Activated CD8-positive, alpha-beta memory T cell treated with anti-CD3 and anti-CD28 coated beads, Interleukin-2, amount 50 U/mL, for 48 hours (primary cell): ENCODE results near the gene SLC34A1.
"Not testable (repeated sequence)": the region's sequence is repeated elsewhere in the genome, so short reads cannot be mapped to it uniquely, and the experiment has no call there.

Source experiments
- DNase-seq: peaks from one replicate; pipeline ENCODE4 v3.0.0-alpha.2; 2020

SLC34A1 gene

DNA sequence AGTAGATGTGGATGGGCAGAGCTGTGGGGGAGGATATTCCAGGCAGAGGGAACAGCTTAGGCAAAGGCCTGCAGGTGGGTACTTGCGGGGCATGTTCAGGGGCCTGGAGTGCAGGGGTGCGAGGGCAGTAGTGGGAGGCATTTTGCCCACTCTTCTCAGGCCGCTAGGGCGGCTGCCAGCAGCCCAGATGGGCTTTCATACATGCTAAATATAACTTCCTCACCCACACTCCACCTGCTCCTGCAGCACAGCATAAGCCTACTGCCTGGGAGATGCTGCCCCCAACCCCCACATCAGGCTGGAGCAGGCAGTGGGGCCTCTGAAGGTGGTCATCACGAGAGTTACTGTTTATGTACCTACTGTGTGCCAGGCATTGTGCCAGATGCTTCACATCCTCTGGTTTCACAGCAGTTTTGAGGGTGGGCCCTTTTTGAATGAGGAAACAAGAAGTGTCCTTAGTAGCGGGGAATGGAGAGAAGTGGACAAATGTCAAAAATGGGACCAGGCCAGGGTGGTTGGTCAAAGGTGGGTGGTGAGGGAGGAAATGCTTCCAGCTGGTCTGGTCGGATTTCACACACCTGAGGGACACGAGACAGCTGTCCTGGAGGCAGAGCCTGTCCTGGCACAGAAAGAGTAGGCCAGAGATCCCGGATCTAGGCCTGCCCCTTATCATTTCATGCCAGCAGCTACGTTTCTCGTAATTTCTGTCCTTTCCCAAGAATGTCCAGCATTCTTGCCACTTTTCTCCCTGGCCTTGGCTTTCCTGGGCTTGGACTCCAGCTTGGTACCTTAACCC is 14.4 kb upstream of the SLC34A1 start:
- no peak for DNase-seq

DNA sequence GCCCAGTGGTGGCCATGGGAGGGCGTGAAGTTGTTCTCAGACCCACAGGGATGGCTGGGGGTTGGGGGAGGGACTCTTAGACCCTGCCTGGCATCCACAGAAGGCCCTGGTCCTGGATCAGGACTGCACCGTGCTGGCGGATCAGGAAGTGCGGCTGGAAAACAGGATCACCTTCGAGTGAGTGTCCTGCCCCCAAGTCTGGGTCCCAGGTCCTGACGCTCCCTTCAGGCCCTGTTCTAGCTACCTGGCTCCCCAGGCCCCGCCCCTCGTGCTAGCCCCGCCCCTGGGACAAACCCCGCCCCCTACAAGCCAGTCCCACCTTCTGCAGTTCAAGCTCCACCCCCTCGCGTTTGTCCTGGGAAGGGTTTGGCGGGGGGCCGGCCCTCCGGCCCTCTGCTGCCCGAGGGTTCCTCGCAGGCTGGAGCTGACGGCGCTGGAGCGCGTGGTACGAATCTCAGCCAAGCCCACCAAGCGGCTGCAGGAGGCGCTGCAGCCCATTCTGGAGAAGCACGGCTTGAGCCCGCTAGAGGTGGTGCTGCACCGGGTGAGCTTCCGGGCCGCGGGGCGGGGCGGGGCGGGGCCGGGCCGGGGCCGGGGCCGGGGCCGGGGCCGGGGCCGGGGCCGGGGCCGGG is 13.6 kb upstream of the SLC34A1 start:
- DNase-seq = peak; percentile 85

DNA sequence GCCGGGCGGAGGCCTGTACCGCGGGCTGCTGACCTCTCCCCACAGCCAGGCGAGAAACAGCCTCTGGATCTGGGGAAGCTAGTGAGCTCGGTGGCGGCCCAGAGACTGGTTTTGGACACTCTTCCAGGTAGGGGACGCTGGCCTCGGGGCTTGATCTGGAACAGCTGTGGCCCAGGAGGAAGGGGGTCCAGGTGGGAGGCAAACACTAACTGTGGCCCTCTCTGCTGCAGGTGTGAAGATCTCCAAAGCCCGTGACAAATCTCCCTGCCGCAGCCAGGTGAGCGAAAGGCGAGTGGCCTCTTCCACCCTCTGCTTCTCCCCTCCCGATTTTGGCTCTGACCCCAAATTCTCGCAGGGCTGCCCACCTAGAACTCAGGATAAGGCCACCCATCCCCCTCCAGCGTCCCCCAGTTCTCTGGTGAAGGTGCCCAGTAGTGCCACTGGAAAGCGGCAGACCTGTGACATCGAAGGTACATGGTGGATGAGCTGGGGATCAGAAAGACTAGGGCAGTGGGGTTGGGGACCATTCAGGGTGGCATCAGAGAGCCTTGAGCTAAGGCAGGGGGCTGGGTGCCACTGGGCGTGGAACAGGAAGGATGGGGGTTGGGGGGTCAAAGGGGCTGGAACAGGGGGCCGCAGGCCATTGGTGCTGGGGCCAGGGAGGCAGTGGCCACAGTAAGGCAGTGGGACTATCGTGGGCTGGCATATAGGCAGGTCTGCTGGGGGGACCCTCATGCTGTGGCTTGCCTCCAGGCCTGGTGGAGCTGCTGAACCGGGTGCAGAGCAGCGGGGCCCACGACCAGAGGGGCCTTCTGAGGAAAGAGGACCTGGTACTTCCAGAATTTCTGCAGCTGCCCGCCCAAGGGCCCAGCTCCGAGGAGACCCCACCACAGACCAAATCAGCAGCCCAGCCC is 12.9 kb upstream of the SLC34A1 start:
- DNase-seq = no peak

DNA sequence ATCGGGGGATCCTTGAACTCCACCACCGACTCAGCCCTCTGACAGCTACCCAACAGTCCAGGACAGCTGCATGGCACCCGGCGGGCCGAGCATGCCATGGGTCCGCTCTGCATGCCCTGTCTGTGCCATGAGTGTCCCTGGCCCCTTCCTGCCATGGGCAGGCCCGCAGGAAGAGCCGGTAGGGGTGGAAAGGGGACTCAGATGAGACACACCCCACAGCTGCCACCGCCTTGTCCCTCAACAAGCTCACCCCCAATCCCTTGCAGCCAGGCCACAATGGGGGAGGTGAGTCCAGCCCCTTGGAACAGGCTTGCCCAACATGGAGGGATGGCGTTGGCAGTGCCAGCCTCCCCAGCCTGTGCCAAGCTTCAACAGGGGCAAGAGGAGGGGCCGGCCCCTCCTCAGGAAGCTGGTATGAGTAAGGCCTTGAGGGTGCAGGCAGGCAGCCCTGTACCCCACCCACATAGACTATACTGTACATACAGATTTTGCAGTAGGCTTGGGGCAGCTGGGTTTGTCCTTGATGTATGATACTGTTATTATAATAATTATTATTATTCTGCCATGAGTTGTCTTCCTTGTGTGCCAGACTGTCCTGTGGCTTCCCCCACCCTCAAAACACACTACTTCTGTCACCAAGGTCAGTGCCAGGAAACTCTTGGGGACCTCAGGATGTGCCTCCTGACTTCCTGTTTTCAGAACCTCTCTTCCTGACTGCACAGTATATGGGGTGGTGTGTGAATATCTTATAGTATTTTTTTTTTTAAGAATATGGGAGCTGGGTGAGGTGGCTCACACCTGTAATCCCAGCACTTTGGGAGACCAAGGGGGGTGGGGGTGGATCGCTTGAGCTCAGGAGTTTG is 12.0 kb upstream of the SLC34A1 start:
- no peak for DNase-seq

DNA sequence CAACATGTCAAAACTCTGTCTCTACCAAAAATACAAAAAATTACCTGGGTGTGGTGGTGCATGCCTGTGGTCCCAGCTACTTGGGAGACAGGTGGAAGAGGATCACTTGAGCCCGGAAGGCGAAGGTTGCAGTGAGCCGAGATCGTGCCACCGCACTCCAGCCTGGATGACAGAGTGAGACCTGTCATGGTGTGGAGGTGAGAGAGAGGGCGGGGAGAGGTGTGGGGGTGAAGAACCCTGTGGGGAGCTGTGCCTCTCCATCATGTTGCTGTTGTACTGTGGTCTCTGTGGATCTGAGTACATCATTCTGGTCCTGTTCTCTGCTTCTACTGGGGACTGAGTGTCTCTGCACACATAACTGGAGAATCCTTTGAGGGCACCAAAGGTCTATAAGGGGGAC is 11.3 kb upstream of the SLC34A1 start:
- no peak for DNase-seq

DNA sequence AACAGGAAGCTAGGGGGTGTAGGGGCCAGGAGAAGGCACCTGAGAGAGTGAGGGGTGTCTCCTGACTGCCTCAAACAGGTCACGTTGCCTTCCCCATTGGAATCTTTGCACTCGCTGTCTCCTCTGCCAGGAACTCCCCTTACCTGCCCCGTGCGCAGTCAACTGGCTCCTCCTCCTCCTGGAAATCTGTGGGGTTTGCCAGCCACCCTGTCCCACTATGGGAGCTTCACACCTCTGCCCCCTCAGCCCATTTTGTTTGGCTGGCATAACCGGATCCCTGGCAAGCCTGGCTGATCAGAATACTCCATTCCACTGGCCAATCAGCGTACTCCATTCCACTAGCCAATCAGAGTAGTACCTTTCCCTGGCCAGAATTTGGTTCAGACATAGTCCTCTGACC is 10.4 kb upstream of the SLC34A1 start:
- DNase-seq = no peak

DNA sequence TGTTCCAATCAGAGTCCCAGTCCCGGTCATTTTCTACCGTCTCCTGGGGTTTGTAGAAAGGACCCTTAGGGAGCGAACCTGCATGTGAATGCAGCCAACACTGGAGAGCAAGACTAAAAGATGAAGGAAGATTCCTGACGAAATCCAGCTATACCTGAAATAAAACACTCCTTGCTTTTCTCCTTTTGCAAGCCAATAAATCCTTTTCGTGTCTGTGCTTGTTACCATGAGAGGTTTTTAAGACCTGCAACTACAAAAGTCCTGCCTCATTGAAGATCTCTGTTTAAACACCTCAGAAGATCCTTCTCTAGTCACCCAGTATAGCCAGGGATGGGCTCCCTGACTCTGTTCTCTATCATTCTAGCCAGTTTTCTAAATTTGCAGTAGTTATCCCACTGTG is 10.0 kb upstream of the SLC34A1 start:
- DNase-seq = no peak

DNA sequence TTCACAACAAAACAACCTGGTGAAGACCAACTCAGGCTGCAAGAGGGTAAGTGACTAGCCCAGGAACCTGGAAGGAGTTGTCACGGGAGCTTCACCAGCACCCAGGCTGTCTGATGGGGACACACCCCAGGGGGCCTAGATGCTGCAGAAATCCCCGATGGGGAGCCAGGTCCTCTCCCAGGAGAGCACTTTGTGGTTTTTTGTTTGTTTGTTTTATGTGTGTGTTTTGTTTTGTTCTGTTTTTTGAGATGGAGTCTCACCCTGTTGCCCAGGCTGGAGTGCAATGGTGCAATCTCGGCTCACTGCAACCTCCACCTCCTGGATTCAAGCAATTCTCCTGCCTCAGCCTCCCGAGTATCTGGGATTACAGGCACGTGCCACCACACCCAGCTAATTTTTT is 8.7 kb upstream of the SLC34A1 start:
- not testable (repeated sequence) for DNase-seq

DNA sequence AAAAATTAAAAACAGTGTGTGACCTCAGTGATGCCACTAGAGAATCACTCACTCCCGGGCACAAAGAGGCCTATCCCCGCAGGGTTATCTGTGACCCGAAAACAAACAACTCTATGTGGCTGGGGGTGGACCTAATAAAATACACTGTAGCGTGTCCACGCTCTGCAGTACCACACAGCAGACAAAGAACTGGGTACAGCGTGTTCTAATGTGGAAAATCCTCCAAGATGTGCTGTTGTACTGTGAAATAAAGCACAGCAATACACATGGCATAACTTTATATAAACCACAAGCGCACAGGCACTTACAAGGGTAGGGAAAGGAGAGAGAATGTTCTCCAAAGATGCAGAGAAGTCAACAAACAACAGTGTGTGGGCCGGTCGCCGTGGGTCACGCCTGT is 8.1 kb upstream of the SLC34A1 start:
- DNase-seq = no peak

DNA sequence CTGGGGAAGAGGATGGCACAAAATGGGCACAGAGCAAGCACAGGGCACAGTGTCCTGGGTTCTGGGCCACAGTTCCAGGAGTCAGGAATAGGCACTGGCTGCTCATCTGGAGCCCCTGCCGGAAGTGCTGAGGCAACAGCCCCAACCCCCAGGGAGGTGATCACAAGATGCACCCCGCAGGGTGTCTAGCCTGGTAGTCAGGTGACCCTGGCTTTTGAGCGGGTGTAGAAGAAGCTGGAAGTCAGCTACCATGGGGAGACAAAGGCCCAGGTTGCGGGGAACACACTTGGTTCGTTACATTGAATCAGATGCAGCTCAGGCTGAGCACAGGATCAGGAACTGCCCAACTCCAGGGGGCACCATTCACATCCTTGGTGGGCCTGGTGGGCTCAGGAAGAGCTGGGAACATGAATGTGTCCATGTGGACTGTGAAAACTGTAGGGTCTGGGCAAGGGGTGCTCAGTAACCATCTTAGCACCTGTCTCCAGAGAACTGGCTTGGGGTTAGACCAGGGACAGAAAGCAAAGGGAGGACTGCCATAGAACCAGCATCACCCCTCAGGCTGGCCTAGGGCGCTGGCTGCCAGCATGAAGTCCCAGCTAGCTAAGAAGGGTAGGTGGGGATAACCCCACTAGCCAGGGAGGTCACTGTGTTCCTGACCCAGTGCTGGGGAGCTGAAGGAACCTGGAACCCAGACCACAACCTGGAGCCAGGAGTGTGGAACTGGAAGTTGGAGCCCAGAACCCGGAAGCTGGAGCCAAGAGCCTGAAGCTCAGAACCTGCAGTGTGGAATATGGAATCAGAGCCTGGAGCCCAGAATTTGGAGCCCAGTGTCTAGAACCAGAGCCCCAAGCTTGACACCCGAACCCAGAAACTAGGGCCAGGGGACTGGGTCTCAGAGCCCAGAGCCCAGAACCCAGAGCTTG is 6.1 kb upstream of the SLC34A1 start:
- no peak for DNase-seq

DNA sequence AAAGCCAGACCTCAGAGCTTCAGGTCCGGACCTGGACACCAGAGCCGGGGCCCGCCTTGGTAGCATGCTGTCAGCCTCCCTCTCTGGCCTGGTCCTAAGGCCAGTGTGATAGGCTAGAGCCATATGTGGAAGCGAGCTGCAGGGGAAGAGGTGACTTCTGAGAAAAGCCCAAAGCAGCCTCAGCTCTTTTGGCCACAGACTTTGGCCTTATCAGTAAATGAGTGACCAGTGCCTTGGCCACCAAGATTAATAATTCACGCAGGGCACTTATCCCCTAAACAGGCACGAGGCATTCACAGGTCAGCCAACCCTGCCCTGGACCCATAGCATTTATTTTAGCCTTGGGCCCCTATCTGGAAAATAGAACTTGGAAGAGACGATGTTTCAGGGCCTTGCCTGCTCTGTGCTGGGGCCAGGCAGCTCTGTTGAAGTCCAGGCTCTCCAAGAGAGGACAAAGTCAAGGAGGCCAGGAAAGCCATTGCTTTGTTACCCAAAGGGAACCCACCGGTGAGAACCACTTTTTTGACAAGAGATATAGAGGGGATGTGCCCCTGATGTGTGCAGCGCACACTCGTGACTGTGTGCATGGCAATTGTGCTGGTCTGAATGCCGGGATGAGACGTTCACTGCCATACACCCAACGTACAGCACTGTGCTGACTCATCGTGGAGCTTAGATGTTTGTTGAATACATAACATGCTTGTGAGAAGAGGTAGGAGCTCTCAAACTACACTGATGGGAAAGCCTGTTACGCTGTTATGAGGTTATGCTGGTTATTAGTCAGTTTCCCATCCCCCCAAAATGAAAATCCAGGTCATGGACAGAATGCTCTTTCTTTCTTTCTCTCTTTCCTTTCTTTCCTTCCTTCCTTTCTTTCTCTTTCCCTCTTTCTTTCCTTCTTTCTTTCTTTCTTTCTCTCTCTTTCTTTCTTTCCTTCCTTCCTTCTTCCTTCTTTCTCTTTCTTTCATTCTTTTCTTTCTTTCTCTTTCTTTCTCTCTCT is 5.0 kb upstream of the SLC34A1 start:
- DNase-seq = no peak

DNA sequence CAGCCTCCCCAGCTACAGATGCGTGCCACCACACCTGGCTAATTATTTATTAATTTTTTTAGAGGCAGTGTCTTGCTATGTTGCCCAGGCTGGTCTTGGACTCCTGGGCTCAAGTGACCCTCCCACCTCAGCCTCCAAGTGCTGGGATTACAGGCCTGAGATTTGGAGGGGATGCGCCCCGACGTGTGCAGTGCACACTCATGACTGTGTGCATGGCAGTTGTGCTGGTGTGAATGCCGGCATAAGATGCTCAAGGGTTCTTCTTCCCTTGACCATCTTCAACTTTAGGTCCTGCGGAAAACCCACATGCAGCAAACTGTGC is 3.5 kb upstream of the SLC34A1 start:
- no peak for DNase-seq

DNA sequence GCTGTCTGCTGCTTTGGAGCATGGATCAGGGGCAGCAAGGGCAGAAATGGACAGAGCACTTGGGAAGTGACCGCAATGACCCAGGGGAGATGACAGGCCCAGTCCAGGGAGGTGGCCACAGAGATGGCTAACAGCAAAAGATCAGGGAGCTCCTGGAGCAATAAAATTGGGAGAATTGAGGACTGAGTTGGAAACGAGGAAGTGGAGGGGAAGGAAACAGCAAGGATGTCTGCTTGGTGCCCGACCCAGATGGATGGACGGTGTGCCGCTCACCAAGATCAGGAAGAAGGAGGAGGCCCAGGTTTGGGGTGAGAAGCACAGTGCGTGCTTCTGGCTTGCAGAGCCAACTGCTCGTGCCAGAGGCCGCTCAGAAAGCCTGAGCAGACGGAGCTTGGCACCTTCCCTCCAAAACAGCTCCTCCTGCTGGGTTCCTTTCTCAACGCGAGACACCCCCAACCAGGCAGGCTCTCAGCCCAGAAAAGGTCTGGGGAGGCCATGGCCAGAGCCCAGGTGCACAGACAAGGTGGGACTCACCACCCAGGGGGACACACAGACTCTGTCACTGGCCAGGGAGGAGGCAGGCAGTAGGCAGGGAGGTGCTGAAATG is 1.7 kb upstream of the SLC34A1 start:
- no peak for DNase-seq

DNA sequence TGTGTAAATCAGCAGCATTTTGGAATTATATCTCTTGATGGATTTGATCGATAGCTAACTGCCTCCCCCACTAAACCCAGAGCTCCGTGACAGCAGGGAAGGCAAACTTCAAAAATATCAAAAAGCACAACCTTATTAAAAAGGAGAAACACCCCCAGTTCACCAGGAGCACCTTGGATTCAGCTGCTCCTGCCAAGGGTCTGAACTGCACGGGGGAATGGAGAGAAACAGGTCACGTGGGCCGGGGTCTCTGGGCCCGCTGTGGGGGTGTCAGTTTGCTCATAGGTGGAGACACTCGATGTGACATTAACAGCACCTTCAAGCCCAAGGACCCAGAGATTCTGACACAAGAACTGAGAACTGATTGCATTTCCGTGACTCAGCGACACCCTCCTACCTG is 1.1 kb upstream of the SLC34A1 start:
- DNase-seq = no peak

DNA sequence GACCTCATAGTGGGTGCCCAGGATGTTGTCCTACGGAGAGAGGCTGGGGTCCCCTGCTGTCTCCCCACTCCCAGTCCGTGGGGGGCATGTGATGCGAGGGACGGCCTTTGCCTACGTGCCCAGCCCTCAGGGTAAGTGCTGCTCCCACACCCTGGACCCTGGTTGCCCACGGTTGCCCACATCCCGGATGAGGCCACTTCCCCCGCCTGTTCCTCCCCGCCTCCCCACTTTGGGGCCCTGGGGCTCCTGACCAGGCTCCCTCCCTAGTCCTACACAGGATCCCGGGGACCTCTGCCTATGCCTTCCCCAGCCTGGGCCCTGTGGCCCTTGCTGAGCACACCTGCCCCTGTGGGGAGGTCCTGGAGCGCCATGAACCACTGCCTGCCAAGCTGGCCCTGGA is 1.5 kb downstream of the SLC34A1 start:
- DNase-seq = no peak

DNA sequence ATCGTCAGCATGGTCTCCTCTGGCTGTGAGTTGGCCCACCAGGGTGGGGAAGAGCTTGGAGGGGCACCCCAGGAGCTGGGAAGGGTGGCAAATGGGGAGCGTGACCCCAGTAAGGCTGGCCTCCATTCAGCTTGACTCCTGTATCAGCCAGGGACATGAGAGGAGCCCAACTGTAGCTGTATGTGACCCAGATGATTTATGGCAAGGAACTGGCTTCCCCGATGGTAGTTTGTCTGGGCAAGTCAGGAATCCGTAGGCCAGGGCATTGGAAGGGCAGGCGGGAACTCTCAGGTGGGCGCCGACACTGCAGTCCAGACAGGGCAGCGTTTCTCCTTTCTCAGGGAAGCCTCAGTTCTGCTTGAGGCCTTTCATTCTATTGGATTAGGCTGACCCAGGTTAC is 2.3 kb downstream of the SLC34A1 start:
- no peak for DNase-seq

DNA sequence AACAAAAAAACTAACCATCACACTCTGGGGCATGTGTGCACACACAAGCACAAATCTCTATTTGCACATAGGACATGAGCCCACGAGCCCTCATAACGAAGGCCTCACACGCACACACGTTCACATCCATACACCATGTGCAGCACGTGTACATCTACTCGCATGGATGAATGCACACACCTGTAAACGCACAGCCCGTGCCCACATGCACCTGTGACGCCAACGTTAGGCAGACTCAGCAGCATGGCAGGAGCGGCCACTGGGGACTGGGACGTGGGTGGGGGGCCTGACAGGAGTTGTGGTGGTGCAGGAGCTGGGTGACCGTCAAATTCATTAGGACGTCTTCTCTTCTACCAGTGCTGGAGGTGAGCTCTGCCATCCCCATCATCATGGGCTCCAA is 3.2 kb downstream of the SLC34A1 start:
- no peak for DNase-seq

DNA sequence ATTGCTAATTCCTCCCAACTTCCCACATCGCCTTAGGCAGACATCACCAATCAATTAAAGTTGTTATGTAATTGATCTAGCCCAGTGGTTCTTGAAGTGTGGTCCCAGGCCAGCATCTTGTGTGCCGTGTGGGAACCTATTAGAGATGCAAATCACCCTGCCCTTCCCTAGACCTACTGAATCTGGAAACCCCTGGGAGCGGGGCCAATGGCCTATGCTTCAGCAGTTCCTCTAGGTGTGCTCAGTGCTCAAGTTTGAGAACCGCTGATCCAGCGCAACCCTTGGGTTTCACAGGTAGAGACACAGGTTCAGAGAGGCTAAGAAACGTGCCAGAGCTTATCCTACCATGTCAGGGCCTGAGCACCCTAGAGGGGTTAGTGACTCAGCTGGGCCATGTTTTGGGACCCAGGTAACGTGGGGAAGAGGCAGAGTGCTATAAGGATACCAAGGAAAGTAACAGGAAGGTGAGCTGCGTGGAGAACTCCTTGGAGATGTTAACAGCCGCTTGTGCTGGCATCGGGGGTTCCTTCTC is 4.4 kb downstream of the SLC34A1 start:
- no peak for DNase-seq
